H9 (cell line): ENCODE measurements around the gene EDNRB. TPM values are rescaled to one million over a fixed set of nuclear protein-coding genes. Genes with fewer than 3 reads are reported as not detected.
A peak's percentile ranks its signal among the peaks of the same experiment; 100 is the strongest.

Experiments
- DNase-seq: peaks from one replicate; pipeline ENCODE4 v3.0.0-alpha.2; 2017
- H2AFZ ChIP-seq: one replicate; pipeline ENCODE4 v1.6.1; 2013; ENCODE audit warnings: mild to moderate bottlenecking, low read length, control low read depth, moderate library complexity
- H2AK5ac ChIP-seq: 2 replicates; pipeline ENCODE4 v1.6.1; 2013; ENCODE audit warnings: low read length, control low read depth, mixed read lengths; ENCODE audit not compliant: insufficient read length
- H2BK120ac ChIP-seq: one replicate; pipeline ENCODE4 v1.6.1; 2013; ENCODE audit warnings: low read depth, mild to moderate bottlenecking, low read length, control low read depth, inconsistent platforms; ENCODE audit not compliant: poor library complexity, severe bottlenecking
- H2BK12ac ChIP-seq: 2 replicates; pipeline ENCODE4 v1.6.1; 2013; ENCODE audit warnings: low read length, control low read depth, mixed read lengths, low read depth; ENCODE audit not compliant: insufficient read length
- H2BK15ac ChIP-seq: 2 replicates; pipeline ENCODE4 v1.6.1; 2013; ENCODE audit warnings: low read depth, low read length, control low read depth
- H2BK20ac ChIP-seq: one replicate; pipeline ENCODE4 v1.6.1; 2013; ENCODE audit warnings: low read depth, mild to moderate bottlenecking, low read length, control low read depth, inconsistent platforms; ENCODE audit not compliant: poor library complexity, severe bottlenecking
- H2BK5ac ChIP-seq: 2 replicates; pipeline ENCODE4 v1.6.1; 2013; ENCODE audit warnings: low read length, control low read depth, mixed read lengths; ENCODE audit not compliant: insufficient read length
- H3K14ac ChIP-seq: 2 replicates; pipeline ENCODE4 v1.6.1; 2013; ENCODE audit warnings: low read length, control low read depth; ENCODE audit not compliant: insufficient read depth
- H3K18ac ChIP-seq: 2 replicates; pipeline ENCODE4 v1.6.1; 2013; ENCODE audit warnings: low read depth, mild to moderate bottlenecking, mixed read lengths, low read length, control low read depth; ENCODE audit not compliant: insufficient read length
- H3K23ac ChIP-seq: 2 replicates; pipeline ENCODE4 v1.6.1; 2013; ENCODE audit warnings: low read length, control low read depth, mixed read lengths, low read depth; ENCODE audit not compliant: insufficient read length
- H3K23me2 ChIP-seq: 2 replicates; pipeline ENCODE4 v1.6.1; 2013; ENCODE audit warnings: low read depth, mild to moderate bottlenecking, mixed read lengths, low read length, control low read depth; ENCODE audit not compliant: insufficient read length, poor library complexity, severe bottlenecking
- H3K27ac ChIP-seq: 2 replicates; pipeline ENCODE4 v1.5.1; 2013; ENCODE audit warnings: low read length, control low read depth, mixed read lengths, low read depth; ENCODE audit not compliant: insufficient read length
- H3K27me3 ChIP-seq: 2 replicates; pipeline ENCODE4 v1.6.1; 2013; ENCODE audit warnings: low read length, control low read depth, inconsistent platforms; ENCODE audit not compliant: insufficient read depth
- H3K4ac ChIP-seq: 2 replicates; pipeline ENCODE4 v1.6.1; 2013; ENCODE audit warnings: low read depth, mild to moderate bottlenecking, control low read depth, inconsistent platforms, low read length, moderate library complexity
- H3K4me1 ChIP-seq: 2 replicates; pipeline ENCODE4 v1.6.1; 2013; ENCODE audit warnings: low read length, control low read depth, inconsistent platforms; ENCODE audit not compliant: insufficient read depth
- H3K4me2 ChIP-seq: 2 replicates; pipeline ENCODE4 v1.6.1; 2013; ENCODE audit warnings: low read length, control low read depth, mixed read lengths; ENCODE audit not compliant: insufficient read length, insufficient read depth
- H3K56ac ChIP-seq: 2 replicates; pipeline ENCODE4 v1.6.1; 2013; ENCODE audit warnings: low read depth, mild to moderate bottlenecking, mixed read lengths, low read length, control low read depth; ENCODE audit not compliant: insufficient read length
- H3K79me1 ChIP-seq: 2 replicates; pipeline ENCODE4 v1.6.1; 2013; ENCODE audit warnings: low read depth, mild to moderate bottlenecking, moderate library complexity, low read length, control low read depth, inconsistent platforms; ENCODE audit not compliant: insufficient read depth, poor library complexity, severe bottlenecking
- H3K79me2 ChIP-seq: 2 replicates; pipeline ENCODE4 v1.6.1; 2013; ENCODE audit warnings: low read length, control low read depth, inconsistent platforms; ENCODE audit not compliant: insufficient read depth
- H3K9ac ChIP-seq: 2 replicates; pipeline ENCODE4 v1.6.1; 2013; ENCODE audit warnings: low read length, control low read depth, mixed read lengths; ENCODE audit not compliant: insufficient read length; ENCODE audit errors: extremely low read depth
- H3K9me3 ChIP-seq: one replicate; pipeline ENCODE4 v1.6.1; 2013; ENCODE audit warnings: low read depth, low read length, inconsistent platforms; ENCODE audit not compliant: control insufficient read depth
- H3T11ph ChIP-seq: one replicate; pipeline ENCODE4 v1.6.1; 2013; ENCODE audit warnings: mild to moderate bottlenecking, low read length, control low read depth, inconsistent platforms
- H4K20me1 ChIP-seq: one replicate; pipeline ENCODE4 v1.6.1; 2013; ENCODE audit not compliant: control insufficient read depth, insufficient read length, insufficient read depth
- H4K5ac ChIP-seq: 2 replicates; pipeline ENCODE4 v1.6.1; 2013; ENCODE audit warnings: low read depth, mild to moderate bottlenecking, mixed read lengths, low read length, control low read depth; ENCODE audit not compliant: insufficient read length
- H4K8ac ChIP-seq: replicated peaks from 2 replicates; pipeline ENCODE4 v1.6.1; 2013; ENCODE audit warnings: low read length, control low read depth, mixed read lengths, low read depth; ENCODE audit not compliant: insufficient read length
- H4K91ac ChIP-seq: 2 replicates; pipeline ENCODE4 v1.6.1; 2013; ENCODE audit warnings: low read depth, mild to moderate bottlenecking, moderate library complexity, mixed read lengths, low read length, control low read depth; ENCODE audit not compliant: insufficient read length
- H3K27ac Mint-ChIP-seq, 3 experiments: 2 replicates in 2 of 3; 3 replicates in 1 of 3; pipeline ENCODE4 v1.8.0; 2020 to 2021; ENCODE audit warnings: mixed read lengths in 3 of 3, mild to moderate bottlenecking in 1 of 3, moderate library complexity in 1 of 3
- H3K27me3 Mint-ChIP-seq: 2 replicates; pipeline ENCODE4 v1.8.0; 2021; ENCODE audit warnings: low read depth, mild to moderate bottlenecking, moderate library complexity, mixed read lengths
- H3K36me3 Mint-ChIP-seq, 3 experiments: 2 replicates in 2 of 3; 3 replicates in 1 of 3; pipeline ENCODE4 v1.8.0; 2020 to 2021; ENCODE audit warnings: low read depth in 3 of 3, mixed read lengths in 3 of 3; ENCODE audit not compliant: insufficient read depth in 1 of 3
- H3K4me1 Mint-ChIP-seq, 2 experiments: 2 replicates each; pipeline ENCODE4 v1.8.0; 2020; ENCODE audit warnings: mixed read lengths in 2 of 2
- H3K4me3 Mint-ChIP-seq, 2 experiments: 2 replicates in 1 of 2; 3 replicates in 1 of 2; pipeline ENCODE4 v1.8.0; 2020 to 2021; ENCODE audit warnings: mild to moderate bottlenecking in 2 of 2, mixed read lengths in 2 of 2, moderate library complexity in 1 of 2
- H3K9me3 Mint-ChIP-seq, 2 experiments: 2 replicates in 1 of 2; 3 replicates in 1 of 2; pipeline ENCODE4 v1.8.0; 2020; ENCODE audit warnings: mild to moderate bottlenecking in 2 of 2, mixed read lengths in 2 of 2, moderate library complexity in 1 of 2
- WGBS: extraction: QIAGEN DNeasy Blood & Tissue Kit; methylation state at CpG from one replicate; pipeline ENCODE4 v1.1.7; 2013; ENCODE audit warnings: missing lambda C conversion rate, low lambda C conversion rate, mixed read lengths; ENCODE audit not compliant: insufficient read length; ENCODE audit errors: extremely low coverage; 5-methylcytosine and 5-hydroxymethylcytosine counted together
- long read RNA-seq: library from polyadenylated mRNA; unstranded; transcript quantifications from one replicate; pipeline ENCODE4 v2.0.0, GENCODE V29; 2020
- total RNA-seq: library from RNA; stranded (reverse); gene quantifications from 2 replicates; pipeline ENCODE4 v1.2.1, GENCODE V29; 2021
- TF ChIP-seq, protein P1 (sequence below): fragments of 200-600 bp; sonication (generic); conservative IDR thresholded peaks from 3 replicates; pipeline ENCODE4 v1.8.0; 2021; ENCODE audit warnings: antibody characterized with exemption, mild to moderate bottlenecking

Gene EDNRB
- 6.6 TPM in 2 replicates for total RNA-seq
- long read RNA-seq, full-length matches to known transcripts: 38 of 43 reads
- long read RNA-seq, partial matches to known transcripts: 2 of 43 reads
- long read RNA-seq, other reads (novel, unspliced or antisense): 3 of 43 reads

DNA sequence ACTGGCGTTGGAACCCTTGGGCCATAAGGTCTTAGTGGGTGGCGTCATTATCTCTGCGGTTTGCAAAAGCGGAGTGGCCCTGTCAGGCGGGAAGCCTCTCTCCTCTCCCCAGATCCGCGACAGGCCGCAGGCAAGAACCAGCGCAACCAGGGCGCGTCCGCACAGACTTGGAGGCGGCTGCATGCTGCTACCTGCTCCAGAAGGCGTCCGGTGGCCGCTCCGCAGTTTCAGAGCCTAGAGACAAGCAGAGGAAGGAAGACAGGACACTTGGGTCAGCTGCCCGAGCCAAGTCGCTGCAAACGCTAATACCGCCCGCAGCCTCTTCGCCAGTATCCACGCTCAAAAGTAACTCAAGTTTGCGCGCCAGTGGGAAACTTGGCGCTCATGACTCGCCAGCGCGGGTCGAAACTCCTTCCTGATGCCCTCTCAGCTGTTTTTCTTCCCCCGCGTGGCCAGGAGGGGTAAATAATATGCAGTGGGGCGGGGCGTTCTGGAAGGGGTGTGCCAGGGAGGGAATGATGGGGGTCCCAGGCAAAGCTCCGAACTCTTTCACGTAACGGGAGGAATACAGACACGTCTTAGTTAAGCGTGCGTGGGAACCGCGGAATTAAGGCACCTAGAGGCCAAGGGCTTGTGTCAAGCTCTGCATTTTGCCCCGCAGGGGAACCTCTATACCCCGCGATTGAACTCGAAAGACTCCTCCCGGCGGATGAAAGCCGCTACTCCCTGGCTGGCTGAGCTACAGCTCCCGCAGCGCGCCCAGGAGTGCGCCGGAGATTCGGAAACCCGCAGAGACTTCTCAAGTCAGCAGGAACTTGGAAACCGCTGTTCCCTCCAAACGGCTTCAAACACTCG lies at the start of gene EDNRB:
EDNRB (minus strand) TSS at position 441 of the 855 bp plus-strand sequence; CDS start at position 183, 258 bp downstream.
- no peak within 1 kb of the TSS for H2BK120ac ChIP-seq
- no peak within 1 kb of the TSS; a peak in 1 of 7 replicates for H3K27ac Mint-ChIP-seq

More for the DNA sequence above, at the start of gene EDNRB:
- no peak within 1 kb of the TSS for H2BK12ac ChIP-seq
- H3K14ac ChIP-seq: peak within 1 kb of the TSS; percentile 25; the same call in 1 of the 2 replicates
- Mint-ChIP-seq H3K36me3 (peaks cover 0 to 11% (median 2%) of the 10 kb centered on the region in 3 experiments; a peak in 3 of 7 replicates), H3K4me3 (no peak within 1 kb of the TSS; a peak in 2 of 5 replicates), H3K9me3 (peaks cover 6 to 9% of the 10 kb centered on the region in 2 experiments), H3K4me1 (peaks cover 6 to 18% of the 10 kb centered on the region in 2 experiments; a peak in 2 of 4 replicates), H3K27me3 (peaks cover 20% of the 10 kb centered on the region)
- no peaks in the 10 kb centered on the region for H4K20me1 ChIP-seq
- no peak within 1 kb of the TSS for H3K9ac ChIP-seq
- no peaks in the 10 kb centered on the region for H3K27me3 ChIP-seq
- no peak within 1 kb of the TSS for H3K27ac ChIP-seq
- H3K4ac ChIP-seq: no peak within 1 kb of the TSS
- peaks cover 15% of the 10 kb centered on the region; the same call in 1 of the 2 replicates for H3K79me2 ChIP-seq
- no peak within 1 kb of the TSS for H3K56ac ChIP-seq
- H3K79me1 ChIP-seq: peaks cover 3% of the 10 kb centered on the region
- peaks cover 3% of the 10 kb centered on the region for H3K4me1 ChIP-seq
- no peak within 1 kb of the TSS for H2AK5ac ChIP-seq
- H2AFZ ChIP-seq: no peak within 1 kb of the TSS
- H3K23ac ChIP-seq: no peak within 1 kb of the TSS
- peak; percentile 62 for DNase-seq
- H3K9me3 ChIP-seq: no peaks in the 10 kb centered on the region
- no peak within 1 kb of the TSS for H2BK5ac ChIP-seq
- peaks cover 22% of the 10 kb centered on the region for H3K23me2 ChIP-seq
- no CpG with 5 or more reads among the region's 60 CpGs for WGBS
- H3K4me2 ChIP-seq: peak within 1 kb of the TSS; percentile 73
- H4K91ac ChIP-seq: no peak within 1 kb of the TSS
- H2BK20ac ChIP-seq: no peak within 1 kb of the TSS
- TF ChIP-seq, protein P1, sequence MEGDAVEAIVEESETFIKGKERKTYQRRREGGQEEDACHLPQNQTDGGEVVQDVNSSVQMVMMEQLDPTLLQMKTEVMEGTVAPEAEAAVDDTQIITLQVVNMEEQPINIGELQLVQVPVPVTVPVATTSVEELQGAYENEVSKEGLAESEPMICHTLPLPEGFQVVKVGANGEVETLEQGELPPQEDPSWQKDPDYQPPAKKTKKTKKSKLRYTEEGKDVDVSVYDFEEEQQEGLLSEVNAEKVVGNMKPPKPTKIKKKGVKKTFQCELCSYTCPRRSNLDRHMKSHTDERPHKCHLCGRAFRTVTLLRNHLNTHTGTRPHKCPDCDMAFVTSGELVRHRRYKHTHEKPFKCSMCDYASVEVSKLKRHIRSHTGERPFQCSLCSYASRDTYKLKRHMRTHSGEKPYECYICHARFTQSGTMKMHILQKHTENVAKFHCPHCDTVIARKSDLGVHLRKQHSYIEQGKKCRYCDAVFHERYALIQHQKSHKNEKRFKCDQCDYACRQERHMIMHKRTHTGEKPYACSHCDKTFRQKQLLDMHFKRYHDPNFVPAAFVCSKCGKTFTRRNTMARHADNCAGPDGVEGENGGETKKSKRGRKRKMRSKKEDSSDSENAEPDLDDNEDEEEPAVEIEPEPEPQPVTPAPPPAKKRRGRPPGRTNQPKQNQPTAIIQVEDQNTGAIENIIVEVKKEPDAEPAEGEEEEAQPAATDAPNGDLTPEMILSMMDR: no peak
- H3K18ac ChIP-seq: no peak within 1 kb of the TSS
- H4K5ac ChIP-seq: no peak within 1 kb of the TSS
- H3T11ph ChIP-seq: no peak within 1 kb of the TSS
- no peak within 1 kb of the TSS for H4K8ac ChIP-seq
- H2BK15ac ChIP-seq: no peak within 1 kb of the TSS
